GM13977 (cell line): ENCODE data around the gene NRF1.

Experiments used
- DNase-seq: peaks from one replicate; pipeline ENCODE4 v3.0.0; 2012; ENCODE audit warnings: low spot score
- in situ Hi-C: fragments of 300-500 bp; cut with MboI; formaldehyde crosslinking; loops from one replicate; pipeline ENCODE4 v1.12.0; 2022; ENCODE audit warnings: low sequenced_read_pairs, low pct_unique_long_range_greater_than_20kb, mixed read lengths, inconsistent platforms; ENCODE audit not compliant: unreplicated experiment
- TF ChIP-seq, protein P1 (sequence below): IDR thresholded peaks from 2 replicates; pipeline ENCODE4 v1.5.1; 2012; ENCODE audit warnings: mild to moderate bottlenecking, control low read depth; ENCODE audit not compliant: insufficient read depth; ENCODE audit errors: extremely low read depth, missing control alignments

Gene NRF1

DNA sequence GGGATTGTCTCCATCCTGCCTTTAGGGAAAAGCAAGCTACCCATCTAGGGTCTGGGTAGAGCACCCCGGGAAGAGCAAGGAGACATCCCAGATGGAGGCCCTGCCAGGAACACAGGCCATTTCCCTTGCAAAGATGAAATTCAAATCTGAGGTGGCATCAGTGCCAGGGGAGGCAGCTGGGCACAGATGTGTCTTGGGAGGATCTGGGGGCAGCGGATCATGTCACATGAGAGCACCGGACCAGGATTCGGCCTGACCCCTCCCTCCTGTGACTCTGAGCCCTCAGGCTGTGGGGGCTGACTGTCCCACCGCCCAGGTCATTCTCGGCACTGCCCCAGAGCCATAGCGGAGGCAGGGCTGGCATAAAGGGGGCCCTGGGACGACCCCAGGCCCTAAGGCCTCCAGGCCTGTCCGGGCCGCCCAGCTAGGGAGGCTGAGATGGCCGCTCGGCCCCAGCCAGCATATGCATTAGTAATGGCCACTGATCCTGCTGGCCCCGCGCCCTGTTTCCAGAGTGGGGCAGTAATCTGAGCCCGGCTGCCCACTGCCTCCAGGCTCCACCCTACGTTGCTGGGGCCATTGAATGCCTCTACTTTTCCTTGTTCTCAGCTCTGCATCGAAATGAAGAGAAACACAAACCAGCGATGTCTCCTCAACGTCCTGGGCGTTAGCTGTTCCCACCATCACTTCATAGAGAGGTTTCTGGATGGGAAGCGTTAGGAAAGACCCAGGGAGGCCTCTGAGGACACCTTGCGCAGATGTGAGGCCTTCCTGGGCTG lies 192.8 kb downstream of the NRF1 start:
- DNase-seq, result no peak
- TF ChIP-seq, protein P1, sequence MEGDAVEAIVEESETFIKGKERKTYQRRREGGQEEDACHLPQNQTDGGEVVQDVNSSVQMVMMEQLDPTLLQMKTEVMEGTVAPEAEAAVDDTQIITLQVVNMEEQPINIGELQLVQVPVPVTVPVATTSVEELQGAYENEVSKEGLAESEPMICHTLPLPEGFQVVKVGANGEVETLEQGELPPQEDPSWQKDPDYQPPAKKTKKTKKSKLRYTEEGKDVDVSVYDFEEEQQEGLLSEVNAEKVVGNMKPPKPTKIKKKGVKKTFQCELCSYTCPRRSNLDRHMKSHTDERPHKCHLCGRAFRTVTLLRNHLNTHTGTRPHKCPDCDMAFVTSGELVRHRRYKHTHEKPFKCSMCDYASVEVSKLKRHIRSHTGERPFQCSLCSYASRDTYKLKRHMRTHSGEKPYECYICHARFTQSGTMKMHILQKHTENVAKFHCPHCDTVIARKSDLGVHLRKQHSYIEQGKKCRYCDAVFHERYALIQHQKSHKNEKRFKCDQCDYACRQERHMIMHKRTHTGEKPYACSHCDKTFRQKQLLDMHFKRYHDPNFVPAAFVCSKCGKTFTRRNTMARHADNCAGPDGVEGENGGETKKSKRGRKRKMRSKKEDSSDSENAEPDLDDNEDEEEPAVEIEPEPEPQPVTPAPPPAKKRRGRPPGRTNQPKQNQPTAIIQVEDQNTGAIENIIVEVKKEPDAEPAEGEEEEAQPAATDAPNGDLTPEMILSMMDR, result no peak
- in situ Hi-C loops, result no loop called here

DNA sequence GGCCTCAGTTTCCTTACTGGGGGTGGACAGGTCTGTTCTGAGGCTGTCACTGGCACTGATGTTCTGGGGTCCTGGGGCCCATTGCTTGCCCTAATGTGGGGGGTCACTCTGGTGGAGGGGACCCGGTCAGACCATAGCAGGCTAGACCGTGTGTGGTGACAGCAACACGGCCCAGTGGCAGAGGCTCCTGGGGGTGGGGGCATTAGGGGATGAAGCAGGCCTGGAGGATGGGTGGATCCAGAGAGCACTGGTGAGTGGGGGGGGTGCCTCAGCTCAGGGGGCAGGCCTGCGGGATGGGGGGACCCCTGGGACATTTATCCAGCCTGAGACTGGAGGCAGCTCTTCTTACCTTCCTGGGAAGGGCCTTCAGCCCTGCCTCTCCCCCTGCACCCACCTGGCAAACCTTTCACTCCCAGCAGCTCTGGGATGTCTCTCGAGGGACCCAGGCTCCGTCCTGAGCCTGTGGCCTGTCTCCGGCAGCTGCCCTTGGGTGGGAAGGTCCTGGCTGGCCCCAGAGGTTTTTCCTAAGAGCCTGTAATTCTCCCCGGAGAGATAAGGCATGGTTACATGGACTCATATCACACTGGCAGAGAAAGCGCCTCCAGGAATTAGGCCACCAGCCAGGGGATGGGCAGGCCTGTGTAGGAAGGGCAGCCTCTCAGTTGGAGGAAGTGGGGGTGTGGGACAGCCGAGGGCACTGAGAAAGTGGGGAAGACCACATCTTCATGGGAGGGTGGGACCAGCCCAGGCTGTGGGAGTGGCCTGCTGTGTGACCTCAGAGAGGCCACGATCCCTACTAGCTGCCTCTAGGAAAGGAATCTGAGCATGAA lies 193.6 kb downstream of the NRF1 start:
- TF ChIP-seq, protein P1, result no peak
- no peak for DNase-seq
- in situ Hi-C loops, result no loop called here
